GM20000 (cell line): ENCODE data around the gene TRA2A.
A peak's percentile ranks its signal among the peaks of the same experiment; 100 is the strongest.

Experiments used
- DNase-seq: peaks from one replicate; pipeline ENCODE4 v3.0.0; 2012; ENCODE audit warnings: low spot score
- CTCF ChIP-seq: IDR thresholded peaks from 2 replicates; pipeline ENCODE4 v1.5.1; 2012; ENCODE audit warnings: mild to moderate bottlenecking, control low read depth; ENCODE audit errors: extremely low read depth, missing control alignments

TRA2A gene

DNA sequence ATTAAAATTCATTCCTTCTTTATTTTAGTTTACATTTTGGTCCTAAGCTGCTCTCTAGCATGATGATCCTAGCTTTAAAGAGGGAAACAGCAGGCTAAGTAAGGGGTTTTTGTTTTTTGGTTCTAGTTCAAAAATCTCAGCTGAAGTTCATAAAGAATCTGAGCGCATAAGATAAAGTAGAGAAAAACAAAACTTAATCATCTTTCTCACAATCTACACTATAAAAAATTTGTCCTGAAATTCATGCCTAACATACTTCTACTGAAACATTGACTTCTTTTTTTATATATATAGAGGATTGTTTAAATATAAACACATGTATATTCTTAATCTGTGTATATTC, 54.7 kb downstream of the TRA2A start:
- no peak for DNase-seq
- no peak for TF ChIP-seq CTCF

DNA sequence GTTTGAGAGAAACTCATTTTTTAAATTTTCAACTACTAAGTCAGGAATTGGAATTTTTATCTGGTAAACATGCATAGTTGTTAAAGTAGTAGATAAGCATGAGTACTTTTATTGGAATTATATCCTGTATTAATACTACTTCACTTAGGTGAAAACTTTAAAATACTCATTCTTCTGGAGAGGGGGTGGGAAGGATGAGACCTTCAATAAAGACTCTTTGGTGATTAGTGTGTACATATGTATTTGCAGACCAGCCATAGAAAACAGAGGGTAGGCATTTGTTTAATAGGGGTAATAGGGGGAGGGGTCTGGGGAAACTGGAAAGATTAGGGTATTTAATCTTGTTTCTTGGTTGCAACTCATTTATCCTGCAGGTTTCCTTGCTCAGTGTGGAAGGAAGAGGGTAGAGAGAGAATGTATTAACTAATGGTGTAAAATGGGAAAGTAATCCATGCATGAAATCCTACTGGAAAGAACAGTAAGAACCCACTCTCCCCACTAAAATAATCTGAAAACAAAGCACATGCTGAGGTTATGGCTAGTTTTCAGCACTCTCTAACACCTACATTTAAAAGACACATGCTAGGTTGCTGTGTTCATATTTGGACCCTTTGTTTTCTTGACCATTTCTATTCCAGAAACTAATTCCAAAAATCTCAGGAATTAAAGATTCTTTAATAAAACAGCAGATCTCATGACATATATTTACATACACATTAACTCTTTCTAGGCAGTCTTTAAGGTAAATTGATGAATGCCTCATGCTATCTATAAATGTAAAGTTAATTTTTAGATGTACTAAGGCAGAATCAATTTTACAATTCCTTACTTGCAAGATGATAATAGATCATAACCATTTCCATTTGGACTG, 55.3 kb downstream of the TRA2A start:
- TF ChIP-seq CTCF, result no peak

DNA sequence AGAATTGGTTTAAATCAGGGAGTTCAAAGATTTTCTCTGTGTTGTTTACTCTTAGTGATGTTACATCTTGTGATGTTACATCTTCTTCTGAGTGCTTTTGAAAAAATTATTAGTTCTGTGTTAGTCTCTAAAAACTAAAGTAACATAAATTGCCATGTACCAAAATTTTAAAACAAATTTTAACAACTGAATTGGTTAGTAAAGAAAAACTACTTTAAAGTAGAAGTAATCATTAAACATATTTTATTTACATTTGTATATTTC, 56.3 kb downstream of the TRA2A start:
- DNase-seq, result no peak
- TF ChIP-seq CTCF, result no peak

More for the DNA sequence above, 55.3 kb downstream of the TRA2A start:
- no peak for DNase-seq

DNA sequence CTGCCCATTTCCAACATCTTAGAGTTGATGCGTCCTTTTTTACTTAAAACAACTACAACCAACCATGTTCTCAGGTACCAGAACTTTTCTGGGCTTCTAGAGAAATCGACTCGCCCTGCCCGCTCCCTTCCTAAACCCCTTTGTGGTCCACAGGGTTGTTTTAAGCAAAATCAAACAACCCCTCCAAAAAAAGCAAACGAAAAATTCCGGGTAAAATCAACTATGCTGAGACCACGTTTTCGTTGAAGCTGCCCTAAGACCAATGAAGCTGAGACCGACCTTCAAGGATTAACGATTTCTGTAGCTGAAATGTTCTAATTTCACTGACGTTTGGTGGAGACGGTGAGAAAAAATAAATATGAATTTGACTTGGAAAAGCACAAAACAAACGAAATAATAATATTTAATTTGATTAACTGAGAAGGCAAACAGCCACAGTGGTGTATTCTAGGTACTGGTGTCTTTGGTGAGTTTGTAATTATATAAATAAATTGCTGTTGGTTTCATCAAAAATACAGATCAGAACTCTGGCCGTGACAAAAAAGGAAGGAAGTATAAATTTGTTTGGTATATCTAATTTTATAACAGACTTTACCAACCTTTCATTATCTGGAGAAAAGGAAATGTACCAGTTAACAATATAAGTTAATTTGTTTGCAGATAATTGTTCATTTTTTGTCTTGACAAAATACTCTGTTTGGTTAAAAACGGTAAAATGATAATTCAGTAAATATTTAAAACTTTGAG, 56.8 kb downstream of the TRA2A start:
- TF ChIP-seq CTCF, result no peak
- DNase-seq, result no peak

GRCh38 chr7:23474094-23474828, 57.5 kb downstream of the TRA2A start:
- DNase-seq, result peak; percentile 95
- TF ChIP-seq CTCF, result no peak

GRCh38 chr7:23473844-23474093, 58.0 kb downstream of the TRA2A start:
- no peak for TF ChIP-seq CTCF
- no peak for DNase-seq

DNA sequence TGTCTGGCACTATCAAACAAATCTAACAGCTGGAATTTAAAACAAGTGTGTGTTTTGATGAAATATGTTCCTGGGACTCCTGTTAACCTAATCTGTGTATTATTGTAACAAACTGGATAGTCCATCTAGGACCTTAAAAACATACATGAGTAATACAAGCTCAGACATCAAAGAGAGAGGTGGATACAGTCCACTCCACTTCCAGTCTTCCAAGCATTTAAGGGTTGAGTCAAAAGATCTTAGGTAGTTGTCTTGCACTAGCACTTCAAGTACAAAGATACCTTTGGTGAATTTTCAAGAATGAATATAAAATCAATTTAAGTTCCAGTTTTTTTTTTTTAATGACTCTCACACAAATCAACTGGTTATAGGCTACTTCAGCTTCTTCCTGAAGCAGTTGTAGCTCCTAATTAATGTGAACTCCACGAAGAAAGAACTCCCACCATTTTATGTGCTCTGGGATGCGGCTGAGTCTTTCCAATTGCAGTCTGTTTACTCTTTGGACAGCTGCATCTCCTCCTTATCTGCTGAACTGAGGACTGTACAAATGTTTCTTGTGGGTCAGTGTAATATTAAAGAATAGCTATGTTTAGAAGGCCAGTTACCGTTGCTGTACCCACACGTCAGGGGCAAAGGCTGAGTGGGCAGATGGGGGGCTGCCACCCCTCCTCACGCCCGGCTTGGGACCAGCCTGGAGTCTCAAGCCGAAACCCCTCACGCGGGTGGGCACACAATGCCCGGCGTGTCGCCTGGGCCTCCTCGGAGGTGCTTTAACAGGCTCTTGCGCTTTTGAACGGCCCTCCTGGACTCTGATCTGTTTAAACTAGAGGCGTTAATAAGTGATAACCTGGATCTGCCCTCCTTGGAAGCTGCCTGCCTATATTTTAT, 58.6 kb downstream of the TRA2A start:
- TF ChIP-seq CTCF, result no peak
- no peak for DNase-seq
